ENCODE measurements around the gene MARK4.

GRCh38 chr19:45348367-45349125 lies 97.5 kb downstream of the MARK4 start:
- no peak for TF ChIP-seq CTCF (IDR thresholded peaks at IDR 0.05)
- TF ChIP-seq POLR2A (IDR thresholded peaks at IDR 0.05): no peak

All from lower leg skin (tissue), 3 donors.